B cell (primary cell): ENCODE results near the gene HAS3. TPM values are rescaled to one million over a fixed set of nuclear protein-coding genes. Genes with fewer than 3 reads are reported as not detected.

Source experiments
- ATAC-seq: fragments of 200-7000 bp; cut with Tn5 transposase; one replicate; pipeline ENCODE4 v1.10.0; 2021; ENCODE audit warnings: low read depth, mild to moderate bottlenecking, moderate number of reproducible peaks, moderate library complexity
- CTCF ChIA-PET: fragments of 350-600 bp; sonication (Branson Sonifier 250); formaldehyde crosslinking; loops from one replicate; lab custom pipeline; 2021; ENCODE audit warnings: antibody characterized with exemption, inconsistent platforms; lab: Charles Lee
- POLR2A ChIA-PET: fragments of 350-600 bp; sonication (Branson Sonifier 250); formaldehyde crosslinking; loops from one replicate; lab custom pipeline; 2021; ENCODE audit warnings: antibody characterized with exemption; lab: Charles Lee
- DNase-seq: peaks from one replicate; pipeline ENCODE4 v3.0.0; 2013
- H2AFZ ChIP-seq: 2 replicates; pipeline ENCODE4 v1.6.1; 2012; ENCODE audit warnings: mild to moderate bottlenecking, low read depth, low read length; ENCODE audit not compliant: insufficient read depth, poor library complexity, severe bottlenecking
- H3K27ac ChIP-seq, 2 donors: 1 replicate in 1 of 2; 2 replicates in 1 of 2; pipeline ENCODE4 v1.5.1; 2012 to 2013; ENCODE audit warnings: low read length in 2 of 2, mild to moderate bottlenecking in 2 of 2, moderate library complexity in 1 of 2
- H3K27me3 ChIP-seq, 4 experiments: fragments of 200-600 bp in 1 of 4; sonication (generic) in 1 of 4; replicated peaks in 1 of 4; 1 replicate in 2 of 4; 2 replicates in 2 of 4; pipeline versions ENCODE4 v1.6.1 to v1.7.0; 2013 to 2016; ENCODE audit warnings: low read length in 3 of 4, mild to moderate bottlenecking in 2 of 4, mixed read lengths in 1 of 4, moderate library complexity in 1 of 4; ENCODE audit not compliant: insufficient read depth in 4 of 4, control insufficient read depth in 3 of 4; ENCODE audit errors: control extremely low read depth in 1 of 4
- H3K36me3 ChIP-seq, 2 experiments: replicated peaks in 1 of 2; 1 replicate in 1 of 2; 2 replicates in 1 of 2; pipeline versions ENCODE4 v1.6.1 to v1.7.1; 2013; ENCODE audit warnings: low read length in 1 of 2; ENCODE audit not compliant: insufficient read depth in 2 of 2, control insufficient read depth in 1 of 2; ENCODE audit errors: control extremely low read depth in 1 of 2, extremely low read depth in 1 of 2
- H3K4me1 ChIP-seq, 2 donors: fragments of 200-600 bp in 1 of 2; sonication (generic) in 1 of 2; 1 replicate in 1 of 2; 2 replicates in 1 of 2; pipeline versions ENCODE4 v1.5.1 to v1.6.1; 2013 to 2017; ENCODE audit warnings: low read length in 2 of 2; ENCODE audit not compliant: control insufficient read depth in 2 of 2, insufficient read depth in 2 of 2
- H3K4me2 ChIP-seq: replicated peaks from 2 replicates; pipeline ENCODE3; 2012; ENCODE audit warnings: mild to moderate bottlenecking, low read depth, low read length; ENCODE audit not compliant: poor library complexity, severe bottlenecking
- H3K4me3 ChIP-seq, 5 experiments: fragments of 200-600 bp in 1 of 5; sonication (generic) in 1 of 5; 1 replicate in 3 of 5; 2 replicates in 2 of 5; pipeline versions ENCODE4 v1.5.1 to v1.7.0; 2011 to 2016; ENCODE audit warnings: low read length in 4 of 5, mild to moderate bottlenecking in 4 of 5, low read depth in 2 of 5, control low read depth in 1 of 5, moderate library complexity in 1 of 5; ENCODE audit not compliant: insufficient read depth in 1 of 5; ENCODE audit errors: control extremely low read depth in 1 of 5, extremely low read depth in 1 of 5
- H3K79me2 ChIP-seq: fragments of 200-600 bp; sonication (generic); one replicate; pipeline ENCODE4 v1.6.0; 2016; ENCODE audit warnings: low read length; ENCODE audit not compliant: control insufficient read depth, insufficient read depth
- H3K9ac ChIP-seq: fragments of 200-600 bp; sonication (generic); 2 replicates; pipeline ENCODE4 v1.6.1; 2017; ENCODE audit warnings: mild to moderate bottlenecking, low read length, moderate library complexity
- H3K9me3 ChIP-seq, 3 donors: one replicate each; pipeline versions ENCODE4 v1.6.1 to v1.7.1; 2013; ENCODE audit warnings: low read length in 2 of 3; ENCODE audit not compliant: control insufficient read depth in 2 of 3, insufficient read depth in 1 of 3; ENCODE audit errors: control extremely low read depth in 1 of 3
- H4K20me1 ChIP-seq: 2 replicates; pipeline ENCODE4 v1.6.0; 2012; ENCODE audit warnings: mild to moderate bottlenecking, low read length; ENCODE audit not compliant: insufficient read depth, control insufficient read depth, poor library complexity, severe bottlenecking
- H3K27ac Mint-ChIP-seq: one replicate; pipeline ENCODE4 v1.8.0; 2021; ENCODE audit warnings: mixed read lengths
- H3K27me3 Mint-ChIP-seq: one replicate; pipeline ENCODE4 v1.8.0; 2021; ENCODE audit warnings: mixed read lengths
- H3K4me1 Mint-ChIP-seq: one replicate; pipeline ENCODE4 v1.8.0; 2021; ENCODE audit warnings: mixed read lengths
- H3K4me3 Mint-ChIP-seq: one replicate; pipeline ENCODE4 v1.8.0; 2021; ENCODE audit warnings: mixed read lengths
- H3K9me3 Mint-ChIP-seq: one replicate; pipeline ENCODE4 v1.8.0; 2022; ENCODE audit warnings: mixed read lengths; ENCODE audit not compliant: insufficient read depth
- EZH2 ChIP-seq: IDR thresholded peaks from 2 replicates; pipeline ENCODE4 v1.6.1; 2012; ENCODE audit warnings: borderline replicate concordance, low read depth, mild to moderate bottlenecking, moderate library complexity, low read length; ENCODE audit not compliant: insufficient read depth, poor library complexity, severe bottlenecking
- WGBS: methylation state at CpG from one replicate; pipeline ENCODE4 v1.1.5; 2013; ENCODE audit warnings: missing lambda C conversion rate; ENCODE audit not compliant: insufficient coverage; 5-methylcytosine and 5-hydroxymethylcytosine counted together
- intact Hi-C: fragments of 100-400 bp; cut with micrococcal nuclease; formaldehyde crosslinking; loops from one replicate; pipeline ENCODE4 v1.10.0; 2022
- polyA plus RNA-seq: library from polyadenylated mRNA; depleted of rRNA; stranded (reverse); fragments of >200 nt; gene quantifications from 2 replicates; pipeline ENCODE4 v1.2.3, GENCODE V29; 2012
- total RNA-seq, 2 donors: library from RNA; stranded (reverse); fragments of 120-200 nt in 1 of 2; gene quantifications; 1 replicate in 1 of 2; 2 replicates in 1 of 2; pipeline versions ENCODE4 v1.2.3 to v1.2.4, GENCODE V29; 2013 to 2022
- TF ChIP-seq, protein P1 (sequence below): fragments of 200-600 bp; IDR thresholded peaks from one replicate; pipeline ENCODE4 v1.8.0; 2022; ENCODE audit warnings: antibody characterized with exemption, mild to moderate bottlenecking

HAS3 gene
- total and polyA plus RNA-seq, 2 donors (not counting 1 experiment from before 2014, with no cell fraction given): 1.4 to 2.6 TPM

DNA sequence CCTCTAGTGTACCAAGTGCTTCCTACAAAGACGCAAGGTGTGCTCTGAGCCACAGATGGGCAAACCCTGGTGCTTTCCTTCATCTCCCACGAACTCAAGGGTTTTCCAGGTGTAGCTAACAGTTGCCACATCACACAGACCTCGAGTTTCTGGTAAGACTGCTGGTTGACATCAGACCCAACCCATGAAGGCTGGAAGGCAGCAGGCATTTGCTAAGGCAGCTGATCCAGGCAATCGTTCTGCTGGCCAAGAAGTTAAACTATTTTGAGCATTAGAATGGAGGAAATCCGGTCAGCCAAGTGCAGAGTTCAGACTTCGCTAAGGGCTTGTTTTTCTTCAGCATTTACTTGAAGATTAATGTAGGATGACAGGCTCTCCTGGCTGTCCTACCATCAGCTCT is 11.5 kb downstream of the HAS3 start:
- Histone ChIP-seq H3K4me3 (no peak overlapping the region), H3K27ac (no peak overlapping the region), H3K79me2 (peaks cover 24% of the 10 kb centered on the region), H2AFZ (no peak overlapping the region), H3K9ac (no peak overlapping the region), H3K4me1 (no peaks in the 10 kb centered on the region), H3K9me3 (no peaks in the 10 kb centered on the region), H3K27me3 (no peaks in the 10 kb centered on the region), H4K20me1 (peaks cover 90% of the 10 kb centered on the region), H3K4me2 (no peak overlapping the region), H3K36me3 (peaks cover 1 to 66% of the 10 kb centered on the region in 2 experiments)
- Mint-ChIP-seq H3K9me3 (no peaks in the 10 kb centered on the region), H3K27ac (no peak overlapping the region), H3K27me3 (no peaks in the 10 kb centered on the region), H3K4me3 (no peak overlapping the region), H3K4me1 (peaks cover 7% of the 10 kb centered on the region)
- ChIA-PET CTCF (interaction anchor here (1.7 to 3.3 kb wide), 2 partner anchors 8 to 588 kb away, joined by 3 to 15 read pairs; no protein-coding TSS in a partner anchor), POLR2A (no interaction called here)
- ATAC-seq (no peak), DNase-seq (no peak)
- 86% methylated on average over 6 of the region's 6 CpGs for WGBS
- TF ChIP-seq, protein P1, sequence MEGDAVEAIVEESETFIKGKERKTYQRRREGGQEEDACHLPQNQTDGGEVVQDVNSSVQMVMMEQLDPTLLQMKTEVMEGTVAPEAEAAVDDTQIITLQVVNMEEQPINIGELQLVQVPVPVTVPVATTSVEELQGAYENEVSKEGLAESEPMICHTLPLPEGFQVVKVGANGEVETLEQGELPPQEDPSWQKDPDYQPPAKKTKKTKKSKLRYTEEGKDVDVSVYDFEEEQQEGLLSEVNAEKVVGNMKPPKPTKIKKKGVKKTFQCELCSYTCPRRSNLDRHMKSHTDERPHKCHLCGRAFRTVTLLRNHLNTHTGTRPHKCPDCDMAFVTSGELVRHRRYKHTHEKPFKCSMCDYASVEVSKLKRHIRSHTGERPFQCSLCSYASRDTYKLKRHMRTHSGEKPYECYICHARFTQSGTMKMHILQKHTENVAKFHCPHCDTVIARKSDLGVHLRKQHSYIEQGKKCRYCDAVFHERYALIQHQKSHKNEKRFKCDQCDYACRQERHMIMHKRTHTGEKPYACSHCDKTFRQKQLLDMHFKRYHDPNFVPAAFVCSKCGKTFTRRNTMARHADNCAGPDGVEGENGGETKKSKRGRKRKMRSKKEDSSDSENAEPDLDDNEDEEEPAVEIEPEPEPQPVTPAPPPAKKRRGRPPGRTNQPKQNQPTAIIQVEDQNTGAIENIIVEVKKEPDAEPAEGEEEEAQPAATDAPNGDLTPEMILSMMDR: no peak
- no peak for TF ChIP-seq EZH2
- intact Hi-C loops: no loop called here

DNA sequence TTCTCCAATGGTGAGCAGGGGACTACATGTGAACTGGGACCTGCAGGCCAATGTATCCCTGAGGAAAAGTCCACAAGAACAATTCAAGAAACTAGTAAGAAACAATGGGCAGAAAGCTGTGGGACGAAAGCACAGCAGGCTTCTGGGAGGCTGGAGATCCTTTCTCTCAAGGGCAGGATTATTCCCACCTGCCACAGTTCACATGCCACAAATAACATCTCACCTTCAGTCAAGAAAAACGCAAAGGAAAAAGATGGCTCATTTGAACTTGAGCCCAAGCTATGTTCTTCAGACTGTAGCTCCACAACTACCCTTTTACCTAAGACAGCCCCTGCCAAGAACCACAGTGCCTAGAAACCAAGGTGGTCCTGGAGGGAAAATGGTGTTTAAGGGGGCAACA is 13.0 kb downstream of the HAS3 start:
- Mint-ChIP-seq H3K4me1 (peaks cover 8% of the 10 kb centered on the region), H3K4me3 (no peak overlapping the region), H3K9me3 (no peaks in the 10 kb centered on the region), H3K27ac (no peak overlapping the region), H3K27me3 (no peaks in the 10 kb centered on the region)
- Histone ChIP-seq H3K36me3 (peaks cover 1 to 67% of the 10 kb centered on the region in 2 experiments), H3K4me2 (no peak overlapping the region), H2AFZ (no peak overlapping the region), H3K9me3 (no peaks in the 10 kb centered on the region), H4K20me1 (peaks cover 81% of the 10 kb centered on the region), H3K9ac (no peak overlapping the region), H3K27me3 (no peaks in the 10 kb centered on the region), H3K79me2 (peaks cover 40% of the 10 kb centered on the region), H3K4me3 (no peak overlapping the region), H3K27ac (no peak overlapping the region), H3K4me1 (no peaks in the 10 kb centered on the region)
- no peak for TF ChIP-seq EZH2
- TF ChIP-seq, protein P1: no peak
- no peak for DNase-seq
- intact Hi-C loops: no loop called here
- 100% methylated on average over 2 of the region's 2 CpGs for WGBS
- ChIA-PET CTCF (interaction anchor here (0.6 to 1.1 kb wide), 2 partner anchors 170 to 589 kb away, joined by 3 to 6 read pairs; no protein-coding TSS in a partner anchor), POLR2A (no interaction called here)
- ATAC-seq: no peak
